HCEC 1CT (cell line): ENCODE results near the gene AK2.
A peak's percentile ranks its signal among the peaks of the same experiment; 100 is the strongest.

Experiments used
- DNase-seq: peaks from one replicate; pipeline ENCODE4 v3.0.0-alpha.2; 2017

Gene AK2

GRCh38 chr1:33021567-33022431, 14.9 kb downstream of the AK2 start:
- no peak for DNase-seq

DNA sequence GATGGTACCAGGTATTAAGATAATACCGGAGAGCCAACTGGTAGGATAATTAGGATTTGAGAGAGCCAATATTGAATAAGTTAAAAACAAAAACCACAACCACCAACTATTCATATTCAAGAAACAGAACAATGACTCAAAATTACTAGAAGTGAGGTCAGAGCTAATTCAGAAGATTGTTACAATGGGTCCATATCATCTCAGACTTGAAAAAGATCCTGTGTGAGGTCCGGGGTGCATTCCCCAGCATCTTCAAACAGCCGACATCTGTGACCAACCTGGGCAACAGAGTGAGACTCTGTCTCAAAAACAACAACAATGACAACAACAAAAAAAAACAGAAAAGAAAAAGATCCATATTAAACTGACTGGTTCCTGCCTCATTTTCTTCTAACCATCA, 18.6 kb downstream of the AK2 start:
- no peak for DNase-seq

DNA sequence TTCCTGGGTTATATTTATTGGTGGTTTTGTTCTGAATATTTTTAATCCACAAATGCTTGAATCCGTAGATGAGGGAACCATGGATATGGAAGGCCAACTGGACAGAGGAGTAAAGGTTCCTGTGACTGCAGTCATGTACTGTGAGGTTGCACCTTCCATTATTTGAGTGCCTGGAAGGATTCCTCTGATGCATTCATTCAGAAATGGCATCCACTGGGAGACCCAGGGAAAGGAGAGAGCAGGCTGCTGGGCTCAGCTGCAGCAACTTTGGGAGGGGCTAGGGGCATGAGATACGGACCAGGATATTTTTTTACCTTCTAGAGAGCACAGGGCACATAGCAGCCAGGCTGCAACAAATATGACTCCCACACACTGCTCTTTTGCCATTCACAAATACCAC, 19.5 kb downstream of the AK2 start:
- no peak for DNase-seq

DNA sequence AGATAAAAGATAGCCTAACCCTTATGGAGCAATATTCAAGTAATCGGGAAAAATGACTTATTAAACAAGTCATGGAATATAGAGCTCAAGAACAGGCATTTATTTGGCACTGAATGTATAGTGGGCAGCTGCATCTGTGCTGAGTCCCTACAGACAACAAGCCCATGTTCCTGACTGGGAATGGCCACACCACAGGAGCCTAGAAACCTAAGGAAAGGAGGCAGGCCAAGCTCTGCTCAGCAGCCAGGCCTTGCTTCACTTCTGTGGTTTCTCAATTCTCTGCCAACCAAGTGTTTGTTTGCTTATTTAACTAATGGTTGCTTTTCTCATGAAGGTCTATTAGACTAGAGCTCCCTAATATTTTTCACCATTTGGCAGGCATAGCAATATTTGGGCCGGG, 21.5 kb downstream of the AK2 start:
- no peak for DNase-seq

DNA sequence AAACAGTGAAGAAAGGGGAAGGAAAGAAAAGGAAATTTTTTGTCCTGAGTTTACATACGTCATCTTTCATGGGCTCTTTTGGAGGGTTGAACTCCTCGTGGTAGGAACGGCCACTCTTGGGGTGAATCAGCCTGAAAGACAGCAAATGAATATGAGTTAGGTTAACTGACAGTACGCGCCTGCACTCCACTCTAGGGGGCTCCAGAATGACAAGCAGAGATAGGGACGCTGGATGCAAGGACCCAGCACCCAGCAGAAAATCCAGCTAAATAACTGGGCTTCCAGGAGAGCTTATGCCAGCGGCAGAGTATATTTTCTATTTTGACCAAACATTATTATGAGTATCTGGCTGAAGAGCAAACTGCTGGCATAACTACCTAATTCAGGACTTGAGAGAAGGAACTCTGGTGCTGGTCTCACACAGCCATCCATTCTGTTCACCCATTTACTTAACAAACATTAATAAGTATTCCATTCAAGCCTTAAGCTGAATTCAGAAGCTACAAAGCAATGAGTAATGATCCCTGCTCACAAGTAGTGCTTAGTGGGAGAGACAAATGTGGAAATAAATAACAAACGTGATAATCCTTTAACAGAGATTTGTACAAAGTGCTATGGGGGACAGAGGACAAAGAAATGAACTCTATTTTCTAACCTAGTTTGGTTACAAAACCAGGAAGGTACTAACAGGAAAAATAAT, 22.1 kb downstream of the AK2 start:
- no peak for DNase-seq

GRCh38 chr1:33013791-33014190, 22.9 kb downstream of the AK2 start:
- no peak for DNase-seq

GRCh38 chr1:33012165-33012564, 24.5 kb downstream of the AK2 start:
- no peak for DNase-seq

- no peak for DNase-seq
Measured at GRCh38 chr1:33010932-33011731, 25.6 kb downstream of the AK2 start.

- DNase-seq = no peak
Measured at GRCh38 chr1:33009561-33009960, 27.1 kb downstream of the AK2 start.

- DNase-seq = no peak
Measured at GRCh38 chr1:33008051-33008914, 28.4 kb downstream of the AK2 start.

DNA sequence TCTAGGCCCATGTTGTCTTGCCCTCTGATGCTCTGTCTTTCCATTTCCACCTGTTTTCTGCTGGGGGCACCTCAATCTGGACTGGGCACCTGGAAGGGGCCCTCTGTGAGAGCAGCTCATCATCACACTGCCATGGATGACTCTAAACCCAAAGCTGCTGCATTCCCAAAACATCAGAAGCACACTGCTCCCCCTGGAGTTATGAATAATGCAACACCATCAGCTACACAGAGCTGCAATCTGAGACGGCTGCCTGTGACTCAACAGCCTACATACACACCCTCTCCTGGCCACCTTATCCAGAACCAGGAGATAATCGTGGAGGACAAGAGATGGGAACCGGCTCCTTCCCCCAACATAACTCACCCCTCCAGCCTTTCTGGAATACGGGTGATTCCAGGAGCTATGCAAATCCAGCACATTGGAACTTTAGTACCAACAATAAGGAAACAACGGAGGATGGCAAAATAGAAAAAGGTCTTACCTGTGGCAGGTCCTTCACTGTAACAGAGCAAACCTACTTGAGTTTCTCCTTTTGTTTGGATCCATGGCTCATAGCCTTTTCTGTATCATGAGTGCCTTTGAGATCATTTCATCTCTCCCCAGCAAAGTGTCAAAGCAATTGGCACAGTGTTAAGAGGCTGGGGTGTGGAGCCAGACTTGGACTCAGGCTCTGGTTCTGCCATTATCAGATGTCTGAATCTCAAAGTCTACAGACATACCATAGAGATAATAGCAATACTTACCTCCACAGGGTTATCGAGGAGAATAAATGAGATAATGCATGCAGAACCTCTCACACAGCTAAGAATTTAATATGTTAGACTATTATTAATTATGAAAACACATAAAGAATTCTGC, 29.3 kb downstream of the AK2 start:
- peak; percentile 87 for DNase-seq

DNA sequence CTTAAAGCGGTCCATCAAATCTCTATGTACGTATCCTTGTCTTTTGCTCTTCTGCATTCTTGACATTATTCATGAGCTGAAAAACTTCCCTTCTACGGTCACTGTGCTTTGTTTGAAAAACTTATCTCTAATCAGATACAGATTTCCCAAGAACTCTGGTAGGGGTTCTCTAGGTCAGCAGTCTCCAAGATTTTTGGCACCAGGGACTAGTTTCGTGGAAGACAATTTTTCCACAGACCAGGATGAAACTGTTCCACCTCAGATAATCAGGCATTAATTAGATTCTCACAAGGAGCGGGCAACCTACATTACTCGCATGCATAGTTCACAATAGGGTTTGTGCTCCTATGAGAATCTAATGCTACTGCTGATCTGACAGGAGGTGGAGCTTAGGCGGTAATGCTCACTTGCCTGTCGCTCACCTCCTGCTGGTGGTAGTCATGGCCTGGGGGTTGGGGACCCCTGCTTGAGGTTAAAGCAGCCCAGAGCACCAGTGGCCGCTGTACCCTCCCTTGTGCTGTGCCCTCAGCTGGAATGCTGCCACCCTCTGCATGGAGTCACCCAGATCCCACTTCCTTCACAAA, 30.8 kb downstream of the AK2 start:
- no peak for DNase-seq

GRCh38 chr1:33005117-33005837, 31.4 kb downstream of the AK2 start:
- DNase-seq = no peak

DNA sequence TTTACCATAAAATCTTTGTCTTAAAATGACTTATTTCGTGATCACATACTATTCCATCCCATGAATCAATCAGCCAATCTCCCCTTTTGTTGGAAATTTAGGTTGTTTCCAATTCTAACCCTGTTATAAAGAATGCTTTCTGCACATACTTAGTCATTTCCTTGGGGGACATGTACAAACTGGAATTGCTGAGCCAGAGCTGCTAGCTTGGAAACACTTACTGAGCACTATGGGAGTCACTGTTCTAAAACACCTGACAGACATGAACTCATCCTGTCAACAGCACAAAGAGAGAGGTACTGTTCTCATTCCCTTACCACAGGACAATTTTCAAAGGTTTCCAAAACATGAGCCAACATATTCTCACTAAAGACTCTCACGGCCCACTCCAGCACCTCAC, 32.1 kb downstream of the AK2 start:
- no peak for DNase-seq

DNA sequence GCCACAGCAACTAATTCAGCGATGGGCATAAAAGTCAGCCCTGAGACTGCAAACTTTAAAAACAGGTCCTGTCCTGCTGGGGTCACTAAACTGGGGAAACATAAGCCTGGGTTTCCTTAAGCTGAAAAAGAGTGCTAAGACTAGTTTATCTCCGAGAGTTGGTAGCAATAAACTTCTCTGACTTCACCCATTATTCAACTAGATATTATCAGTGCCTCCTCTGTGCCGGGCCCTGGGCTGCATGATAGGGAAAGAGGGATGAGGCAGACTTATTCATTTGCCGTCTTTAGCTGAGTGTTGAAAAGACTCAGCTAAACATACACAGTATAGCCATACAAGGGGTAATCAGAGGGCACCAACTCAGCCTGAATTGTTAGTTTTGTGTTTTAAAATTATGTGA, 33.0 kb downstream of the AK2 start:
- DNase-seq = no peak

- no peak for DNase-seq
Measured at GRCh38 chr1:33002006-33002405, 34.7 kb downstream of the AK2 start.

DNA sequence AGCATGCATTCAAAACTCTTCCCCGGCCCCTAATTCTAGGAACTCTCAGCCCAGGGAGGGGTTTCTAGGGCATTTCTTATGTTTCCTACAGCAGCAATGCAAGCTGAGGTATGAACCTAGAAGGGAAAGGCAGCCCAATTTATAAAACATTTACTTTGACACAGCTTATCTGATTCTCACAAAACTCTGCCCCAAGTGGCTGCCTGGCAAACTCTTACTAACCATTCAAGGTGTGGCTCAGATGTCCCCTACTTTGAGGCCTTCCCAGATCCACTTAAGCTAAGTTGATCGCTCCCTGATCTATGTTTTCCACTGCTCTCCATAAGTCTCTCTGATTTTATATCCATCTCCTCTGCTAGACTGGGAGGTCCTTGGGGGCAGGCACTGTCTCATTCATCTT, 35.4 kb downstream of the AK2 start:
- no peak for DNase-seq

DNA sequence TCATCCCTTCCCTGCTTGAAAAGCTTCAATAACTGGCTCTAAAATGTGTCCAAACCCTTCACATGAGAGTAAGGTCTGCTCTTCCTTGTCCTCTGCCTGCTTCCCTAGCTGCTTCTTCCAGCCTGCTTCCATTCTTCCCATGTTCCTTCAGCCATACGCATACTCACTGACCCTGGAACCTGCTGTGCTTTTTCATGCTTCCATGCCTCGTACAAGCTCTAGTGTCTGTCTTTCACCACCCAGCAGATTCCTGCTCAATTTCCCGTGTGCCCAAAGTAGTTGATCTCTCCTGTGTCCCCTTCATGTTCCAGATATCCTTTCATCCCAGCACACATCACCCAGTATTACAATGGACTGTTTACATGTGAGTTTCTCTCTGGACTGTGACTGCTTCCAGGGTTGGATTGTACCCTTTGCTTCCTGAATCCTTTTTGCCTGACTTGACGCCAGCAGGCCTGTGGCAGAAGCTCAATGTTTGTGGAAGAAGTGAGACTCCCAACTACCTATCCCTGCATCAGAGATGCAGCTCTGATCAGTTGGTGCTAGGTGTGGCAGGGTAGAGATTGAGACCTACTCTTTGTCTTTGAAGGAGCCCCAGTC, 36.2 kb downstream of the AK2 start:
- DNase-seq = no peak

GRCh38 chr1:32998997-32999396, 37.7 kb downstream of the AK2 start:
- no peak for DNase-seq

DNA sequence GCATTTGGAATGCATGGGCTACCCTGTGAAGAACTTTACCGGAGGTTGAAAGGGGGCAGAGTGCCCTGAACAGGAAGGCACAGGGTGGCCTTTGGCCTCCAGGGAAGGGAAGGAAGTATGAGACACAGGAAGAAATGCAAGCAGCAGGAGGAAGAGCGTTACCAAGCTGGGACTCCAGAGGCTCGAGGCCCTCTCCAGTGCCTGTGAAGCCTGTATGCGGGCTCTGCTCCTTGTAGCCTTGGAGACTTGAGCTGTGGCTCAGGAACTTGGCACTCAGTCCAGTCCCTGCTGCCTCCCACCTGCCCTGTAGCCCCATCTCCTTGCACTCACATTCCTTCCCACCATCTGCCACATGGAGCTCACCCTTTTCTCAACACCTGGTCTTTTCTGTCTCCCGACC, 38.6 kb downstream of the AK2 start:
- peak; percentile 24 for DNase-seq
